Measurements from ENCODE around the gene PIKFYVE. TPM values are rescaled to one million over a fixed set of nuclear protein-coding genes. Genes with fewer than 3 reads are reported as not detected.
A peak's percentile ranks its signal among the peaks of the same experiment; 100 is the strongest.

The PIKFYVE gene
- total RNA-seq, 1 experiment from 2014 or later, result 27.2 TPM

GRCh38 chr2:208318127-208318526 lies 52.1 kb downstream of the PIKFYVE start:
- Mint-ChIP-seq H3K36me3 (ENCODE audit: insufficient read depth in 1 of 3, low read depth in 3 of 3) (peaks cover 19 to 52% (median 40%) of the 10 kb centered on the region in 3 experiments; a peak in 6 of 7 replicates), H3K4me3 (no peak overlapping the region), H3K4me1 (no peaks in the 10 kb centered on the region), H3K27ac (peak overlapping the region in 1 of 3 experiments; percentile 24; a peak in 1 of 7 replicates), H3K9me3 (no peaks in the 10 kb centered on the region), H3K27me3 (ENCODE audit: low read depth) (no peaks in the 10 kb centered on the region)
- Histone ChIP-seq H3K56ac (ENCODE audit: insufficient read length, low read depth, low read length) (no peak overlapping the region), H4K8ac (replicated peaks; ENCODE audit: insufficient read length, low read depth, low read length) (no peak overlapping the region), H3K27ac (ENCODE audit: insufficient read length, low read depth, low read length) (no peak overlapping the region), H3K27me3 (ENCODE audit: insufficient read depth, low read length) (no peaks in the 10 kb centered on the region), H2AFZ (ENCODE audit: low read length) (no peak overlapping the region), H2BK20ac (ENCODE audit: low read depth, low read length, poor library complexity, severe bottlenecking) (no peak overlapping the region), H2BK120ac (ENCODE audit: low read depth, low read length, poor library complexity, severe bottlenecking) (no peak overlapping the region), H3K23ac (ENCODE audit: insufficient read length, low read depth, low read length) (no peak overlapping the region), H2BK5ac (ENCODE audit: insufficient read length, low read length) (no peak overlapping the region), H3K4ac (ENCODE audit: low read depth, low read length) (no peak overlapping the region), H4K5ac (ENCODE audit: insufficient read length, low read depth, low read length) (no peak overlapping the region), H3T11ph (ENCODE audit: low read length) (no peak overlapping the region), H3K9me3 (ENCODE audit: control insufficient read depth, low read depth, low read length) (no peaks in the 10 kb centered on the region), H3K18ac (ENCODE audit: insufficient read length, low read depth, low read length) (no peak overlapping the region), H2BK15ac (ENCODE audit: low read depth, low read length) (no peak overlapping the region), H3K79me1 (ENCODE audit: insufficient read depth, low read depth, low read length, poor library complexity, severe bottlenecking) (no peaks in the 10 kb centered on the region), H4K91ac (ENCODE audit: insufficient read length, low read depth, low read length) (no peak overlapping the region), H2AK5ac (ENCODE audit: insufficient read length, low read length) (no peak overlapping the region), H2BK12ac (ENCODE audit: insufficient read length, low read depth, low read length) (no peak overlapping the region), H3K4me2 (ENCODE audit: insufficient read depth, insufficient read length, low read length) (no peak overlapping the region), H4K20me1 (ENCODE audit: control insufficient read depth, insufficient read depth, insufficient read length) (no peaks in the 10 kb centered on the region), H3K9ac (ENCODE audit: extremely low read depth, insufficient read length, low read length) (no peak overlapping the region), H3K14ac (ENCODE audit: insufficient read depth, low read length) (no peak overlapping the region), H3K23me2 (ENCODE audit: insufficient read length, low read depth, low read length, poor library complexity, severe bottlenecking) (no peaks in the 10 kb centered on the region), H3K79me2 (ENCODE audit: insufficient read depth, low read length) (no peaks in the 10 kb centered on the region), H3K4me1 (ENCODE audit: insufficient read depth, low read length) (no peaks in the 10 kb centered on the region)
- TF ChIP-seq CTCF (conservative IDR thresholded peaks at IDR 0.05), result no peak
- WGBS (ENCODE audit: extremely low coverage, insufficient read length, low lambda C conversion rate), result no CpG with 5 or more reads among the region's 2 CpGs
- DNase-seq, result no peak
